GM21737 (cell line): ENCODE results near the gene PRRG2.

Experiments used
- ATAC-seq: cut with Tn5 transposase; IDR thresholded peaks from one replicate; pipeline ENCODE4 v1.9.1; 2021; ENCODE audit warnings: mild to moderate bottlenecking, moderate library complexity; ENCODE audit not compliant: unreplicated experiment

The PRRG2 gene

DNA sequence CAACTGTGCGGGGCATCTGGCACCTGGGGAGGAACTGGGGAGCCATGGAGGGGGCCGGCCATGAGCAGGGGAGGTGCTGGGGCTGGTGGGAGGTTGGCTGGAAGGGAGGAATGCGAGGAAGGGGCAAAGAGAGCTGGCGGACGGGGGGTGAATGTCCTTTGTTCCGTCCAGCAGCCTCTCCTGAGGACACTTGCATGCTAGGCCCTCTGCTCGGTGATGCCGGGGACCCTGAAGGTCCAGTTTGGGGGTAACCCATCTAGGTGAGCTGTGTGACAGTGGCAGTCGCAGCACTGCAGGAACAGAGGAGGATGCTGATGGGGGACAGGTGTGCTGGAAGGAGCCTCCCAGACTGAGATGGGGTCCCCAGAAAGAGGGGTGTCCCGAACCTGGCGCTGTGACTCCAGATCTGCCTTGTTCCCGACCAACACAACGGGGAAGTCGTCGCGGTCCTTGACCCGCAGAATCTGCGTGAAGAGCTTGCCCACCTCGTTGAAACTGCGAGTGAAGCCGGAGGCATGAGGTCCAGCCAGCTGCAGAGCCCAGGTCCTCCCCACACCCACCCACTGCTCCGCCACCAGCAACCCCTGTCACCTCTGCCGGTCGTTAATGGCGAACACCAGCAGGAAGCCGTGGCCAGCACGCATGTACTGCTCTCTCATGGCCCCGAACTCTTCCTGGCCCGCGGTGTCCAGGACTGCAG is 55.3 kb downstream of the PRRG2 start:
- ATAC-seq, result no peak

DNA sequence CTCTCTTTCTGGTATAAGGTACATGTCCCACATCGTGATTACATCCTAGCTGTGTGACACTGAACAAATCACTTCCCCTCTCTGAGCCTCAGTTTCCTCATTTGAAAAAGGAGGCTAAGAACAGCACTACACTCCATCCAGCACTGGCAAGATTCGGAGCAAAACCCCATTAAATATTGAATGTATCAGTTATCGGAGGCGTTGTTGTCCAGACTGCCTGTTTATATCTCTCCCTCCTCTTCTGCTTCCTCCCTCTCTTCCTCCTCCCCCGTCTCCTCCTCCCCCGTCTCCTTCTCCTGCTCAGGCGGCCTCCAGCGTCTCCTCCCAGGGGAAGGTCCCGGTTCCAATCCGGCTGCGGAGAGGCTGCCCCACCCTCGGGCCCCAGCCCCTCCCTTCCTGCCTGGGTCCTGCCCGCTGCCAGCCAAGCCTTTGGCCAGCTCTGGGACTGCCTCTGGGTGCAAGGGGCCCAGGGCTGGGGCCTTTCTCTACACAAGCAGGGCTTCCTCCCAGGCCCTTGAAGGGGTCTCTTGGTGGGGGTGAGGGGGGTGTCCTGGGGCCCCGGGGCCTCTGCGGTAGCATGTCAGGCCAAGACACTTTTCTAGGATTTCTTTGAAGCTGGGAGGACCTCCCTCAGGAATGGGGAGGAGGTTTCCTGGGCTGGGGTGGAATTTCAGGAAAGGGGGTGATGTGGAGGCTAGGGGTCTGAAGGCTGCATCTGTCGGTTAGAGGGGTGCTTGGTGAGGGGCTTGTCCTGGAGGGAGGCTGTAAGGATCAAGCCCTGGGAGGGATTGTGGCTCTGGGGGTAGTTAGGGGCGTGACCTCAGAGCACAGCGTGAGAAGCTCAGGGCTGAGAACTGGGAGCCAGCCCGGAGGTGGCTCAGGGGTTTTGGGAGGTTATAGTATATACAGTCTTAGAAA is 57.0 kb downstream of the PRRG2 start:
- ATAC-seq, result no peak

DNA sequence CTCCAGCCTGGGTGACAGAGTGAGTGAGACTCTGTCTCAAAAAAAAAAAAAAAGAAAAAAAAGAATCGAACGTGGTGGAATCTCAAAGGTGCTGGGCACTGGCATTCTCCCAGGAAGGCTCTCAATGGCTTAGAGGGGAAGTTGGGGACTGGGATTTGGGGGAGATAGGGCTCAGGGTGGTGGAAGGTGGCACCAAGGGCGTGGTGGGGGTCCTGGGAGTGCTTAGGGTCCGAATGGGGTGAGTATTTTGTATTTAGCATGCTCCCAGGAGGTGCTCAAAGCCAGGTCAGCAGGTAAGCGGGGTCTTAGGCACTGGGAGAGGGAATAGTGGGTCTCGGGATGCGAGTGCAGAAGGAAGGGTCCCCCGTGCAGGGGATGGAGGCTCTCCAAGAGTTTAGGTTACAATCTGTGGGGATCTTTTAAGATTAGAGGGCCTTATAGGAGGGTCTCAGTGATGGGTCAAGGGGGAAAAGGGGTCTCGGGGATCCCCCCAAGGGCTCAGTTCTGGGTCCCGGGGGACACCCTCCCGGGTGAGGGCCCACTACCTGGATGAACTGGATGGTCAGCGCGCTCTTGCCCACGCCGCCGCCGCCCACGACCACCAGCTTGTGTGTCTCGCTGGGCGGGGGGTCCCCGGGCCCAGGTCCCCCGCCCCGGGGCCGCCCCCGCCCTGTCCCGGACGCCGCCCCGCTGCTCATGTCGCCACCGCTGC is 58.4 kb downstream of the PRRG2 start:
- no peak for ATAC-seq

DNA sequence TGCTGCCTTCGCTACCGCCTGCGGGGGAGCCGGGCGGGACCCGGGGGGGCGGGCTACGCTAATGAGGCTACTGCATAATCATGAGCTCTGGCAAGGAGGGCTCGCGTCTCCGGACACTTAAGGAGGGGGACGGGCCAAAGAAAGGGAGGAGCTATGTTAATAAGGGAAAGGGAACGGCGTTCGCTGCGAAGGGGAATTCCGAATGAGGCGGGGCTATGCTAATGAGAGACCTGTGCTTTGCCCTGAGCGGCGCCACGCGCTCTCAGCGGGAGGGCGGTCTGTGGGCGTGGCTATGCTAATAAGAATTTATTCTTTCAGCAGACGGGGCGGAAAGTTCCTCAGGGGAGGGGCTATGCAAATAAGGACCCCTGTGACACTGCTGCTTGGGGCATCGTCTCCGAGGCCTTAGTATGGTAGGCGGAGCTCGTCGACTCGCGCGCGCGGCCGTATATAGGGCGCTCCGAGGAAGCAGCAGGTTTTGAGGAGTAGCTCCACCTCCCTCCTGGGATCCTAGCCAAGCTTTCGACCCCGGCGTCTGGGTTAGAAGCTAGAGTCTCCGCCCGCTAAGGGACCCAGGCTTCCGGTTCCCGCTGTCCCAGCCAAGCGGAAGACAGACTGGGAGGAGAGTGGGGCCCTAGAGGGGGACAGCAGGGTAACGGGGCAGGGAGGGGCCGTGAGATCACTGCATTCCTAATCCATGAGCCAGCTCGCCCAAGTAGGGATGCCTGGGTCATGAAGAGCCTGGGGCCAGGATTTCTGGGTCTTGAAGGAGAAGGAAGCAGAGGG is 59.2 kb downstream of the PRRG2 start, which contains the start of gene RRAS:
TSS of gene RRAS (minus strand) at position 31 of the 786 bp plus-strand sequence. CDS start 45 bp downstream, outside the sequence.
- ATAC-seq, result peak; percentile 54
